Calu3 (cell line): Measurements from ENCODE around the gene WDR88. TPM values are rescaled to one million over a fixed set of nuclear protein-coding genes. Genes with fewer than 3 reads are reported as not detected.

Experiments
- Bru-seq: library from RNA; stranded (reverse); fragments of 400-500 nt; gene quantifications from one replicate; lab custom pipeline; 2021; lab: Mats Ljungman, UMichigan
- BruChase-seq, 2 experiments: library from RNA; stranded (reverse); fragments of 400-500 nt; gene quantifications; one replicate each; lab custom pipeline; 2021; lab: Mats Ljungman, UMichigan
- BruUV-seq: library from RNA; stranded (reverse); fragments of 400-500 nt; replicated peaks from 2 replicates; lab custom pipeline; 2021; lab: Mats Ljungman, UMichigan
- CTCF ChIA-PET: fragments of 300-600 bp; sonication (Branson Sonifier 250); formaldehyde crosslinking; loops from one replicate; lab custom pipeline; 2022; ENCODE audit warnings: antibody characterized with exemption; lab: Charles Lee
- DNase-seq: peaks from one replicate; pipeline ENCODE4 v3.0.0; 2022
- H3K27ac Mint-ChIP-seq: one replicate; pipeline ENCODE4 v1.8.0; 2022; ENCODE audit warnings: mixed read lengths; ENCODE audit not compliant: unreplicated experiment
- H3K27me3 Mint-ChIP-seq: one replicate; pipeline ENCODE4 v1.8.0; 2022; ENCODE audit warnings: mixed read lengths; ENCODE audit not compliant: unreplicated experiment
- H3K36me3 Mint-ChIP-seq: one replicate; pipeline ENCODE4 v1.8.0; 2022; ENCODE audit warnings: mild to moderate bottlenecking, moderate library complexity, mixed read lengths; ENCODE audit not compliant: insufficient read depth, unreplicated experiment
- H3K4me1 Mint-ChIP-seq: one replicate; pipeline ENCODE4 v1.8.0; 2022; ENCODE audit warnings: mild to moderate bottlenecking, low read depth, mixed read lengths; ENCODE audit not compliant: unreplicated experiment
- H3K4me3 Mint-ChIP-seq: one replicate; pipeline ENCODE4 v1.8.0; 2022; ENCODE audit warnings: mild to moderate bottlenecking, low read depth, moderate library complexity, mixed read lengths; ENCODE audit not compliant: unreplicated experiment
- H3K9me3 Mint-ChIP-seq: one replicate; pipeline ENCODE4 v1.8.0; 2022; ENCODE audit warnings: low read depth, mixed read lengths; ENCODE audit not compliant: unreplicated experiment
- intact Hi-C: fragments of 100-400 bp; cut with micrococcal nuclease; formaldehyde crosslinking; loops from one replicate; pipeline ENCODE4 v1.10.0; 2022; ENCODE audit not compliant: unreplicated experiment
- long read RNA-seq: library from polyadenylated mRNA; stranded (forward); transcript quantifications from one replicate; pipeline ENCODE4 v2.0.0, GENCODE V29; 2022
- total RNA-seq: library from RNA; stranded (reverse); gene quantifications from 2 replicates; pipeline ENCODE4 v1.2.3, GENCODE V29; 2022
- TF ChIP-seq, protein P1 (sequence below): fragments of 200-600 bp; IDR thresholded peaks from one replicate; pipeline ENCODE4 v1.8.0; 2022; ENCODE audit warnings: antibody characterized with exemption; ENCODE audit not compliant: unreplicated experiment

The WDR88 gene, protein sequence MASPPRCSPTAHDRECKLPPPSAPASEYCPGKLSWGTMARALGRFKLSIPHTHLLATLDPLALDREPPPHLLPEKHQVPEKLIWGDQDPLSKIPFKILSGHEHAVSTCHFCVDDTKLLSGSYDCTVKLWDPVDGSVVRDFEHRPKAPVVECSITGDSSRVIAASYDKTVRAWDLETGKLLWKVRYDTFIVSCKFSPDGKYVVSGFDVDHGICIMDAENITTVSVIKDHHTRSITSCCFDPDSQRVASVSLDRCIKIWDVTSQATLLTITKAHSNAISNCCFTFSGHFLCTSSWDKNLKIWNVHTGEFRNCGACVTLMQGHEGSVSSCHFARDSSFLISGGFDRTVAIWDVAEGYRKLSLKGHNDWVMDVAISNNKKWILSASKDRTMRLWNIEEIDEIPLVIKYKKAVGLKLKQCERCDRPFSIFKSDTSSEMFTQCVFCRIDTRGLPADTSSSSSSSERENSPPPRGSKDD
- total RNA-seq (1.1 TPM in 1 of 2 replicates, not detected in the other), Bru-seq, nascent RNA (percentile 19 among the genes with signal in this experiment), BruChase-seq, experiment 1, labeled RNA remaining after a 6-hour chase (percentile 18 among the genes with signal in this experiment), BruChase-seq, experiment 2, labeled RNA remaining after a 2-hour chase (percentile 16 among the genes with signal in this experiment)
- long read RNA-seq, partial matches to known transcripts: 0 of 27 reads
- long read RNA-seq, other reads (novel, unspliced or antisense): 27 of 27 reads

DNA sequence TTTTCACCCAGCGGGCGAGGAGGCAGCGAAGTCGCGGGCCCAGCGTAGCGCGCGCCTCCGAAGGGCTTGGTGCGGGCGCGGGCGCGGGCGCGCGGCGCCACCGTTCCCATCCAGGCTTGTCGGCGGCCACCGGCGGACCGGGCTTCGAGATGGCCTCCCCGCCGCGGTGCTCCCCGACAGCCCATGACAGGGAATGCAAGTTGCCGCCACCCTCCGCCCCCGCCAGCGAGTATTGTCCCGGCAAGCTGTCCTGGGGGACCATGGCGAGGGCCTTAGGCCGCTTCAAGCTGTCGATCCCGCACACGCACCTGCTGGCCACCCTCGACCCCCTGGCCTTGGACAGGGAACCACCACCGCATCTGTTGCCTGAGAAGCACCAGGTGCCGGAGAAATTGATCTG, at the start of gene WDR88:
TSS of gene WDR88 (plus strand) at position 94 of the 400 bp plus-strand sequence. CDS start at position 150, 56 bp downstream.
- CTCF ChIA-PET: no interaction called here
- H3K27ac Mint-ChIP-seq: no peak within 1 kb of the TSS
- no peak for DNase-seq
- peaks cover 25% of the 10 kb centered on the region for H3K36me3 Mint-ChIP-seq
- H3K27me3 Mint-ChIP-seq: no peaks in the 10 kb centered on the region
- H3K9me3 Mint-ChIP-seq: no peaks in the 10 kb centered on the region
- H3K4me3 Mint-ChIP-seq: no peak within 1 kb of the TSS
- intact Hi-C loops: no loop called here
- TF ChIP-seq, protein P1, sequence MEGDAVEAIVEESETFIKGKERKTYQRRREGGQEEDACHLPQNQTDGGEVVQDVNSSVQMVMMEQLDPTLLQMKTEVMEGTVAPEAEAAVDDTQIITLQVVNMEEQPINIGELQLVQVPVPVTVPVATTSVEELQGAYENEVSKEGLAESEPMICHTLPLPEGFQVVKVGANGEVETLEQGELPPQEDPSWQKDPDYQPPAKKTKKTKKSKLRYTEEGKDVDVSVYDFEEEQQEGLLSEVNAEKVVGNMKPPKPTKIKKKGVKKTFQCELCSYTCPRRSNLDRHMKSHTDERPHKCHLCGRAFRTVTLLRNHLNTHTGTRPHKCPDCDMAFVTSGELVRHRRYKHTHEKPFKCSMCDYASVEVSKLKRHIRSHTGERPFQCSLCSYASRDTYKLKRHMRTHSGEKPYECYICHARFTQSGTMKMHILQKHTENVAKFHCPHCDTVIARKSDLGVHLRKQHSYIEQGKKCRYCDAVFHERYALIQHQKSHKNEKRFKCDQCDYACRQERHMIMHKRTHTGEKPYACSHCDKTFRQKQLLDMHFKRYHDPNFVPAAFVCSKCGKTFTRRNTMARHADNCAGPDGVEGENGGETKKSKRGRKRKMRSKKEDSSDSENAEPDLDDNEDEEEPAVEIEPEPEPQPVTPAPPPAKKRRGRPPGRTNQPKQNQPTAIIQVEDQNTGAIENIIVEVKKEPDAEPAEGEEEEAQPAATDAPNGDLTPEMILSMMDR: no peak
- no TSS peak for BruUV-seq
- no peaks in the 10 kb centered on the region for H3K4me1 Mint-ChIP-seq

DNA sequence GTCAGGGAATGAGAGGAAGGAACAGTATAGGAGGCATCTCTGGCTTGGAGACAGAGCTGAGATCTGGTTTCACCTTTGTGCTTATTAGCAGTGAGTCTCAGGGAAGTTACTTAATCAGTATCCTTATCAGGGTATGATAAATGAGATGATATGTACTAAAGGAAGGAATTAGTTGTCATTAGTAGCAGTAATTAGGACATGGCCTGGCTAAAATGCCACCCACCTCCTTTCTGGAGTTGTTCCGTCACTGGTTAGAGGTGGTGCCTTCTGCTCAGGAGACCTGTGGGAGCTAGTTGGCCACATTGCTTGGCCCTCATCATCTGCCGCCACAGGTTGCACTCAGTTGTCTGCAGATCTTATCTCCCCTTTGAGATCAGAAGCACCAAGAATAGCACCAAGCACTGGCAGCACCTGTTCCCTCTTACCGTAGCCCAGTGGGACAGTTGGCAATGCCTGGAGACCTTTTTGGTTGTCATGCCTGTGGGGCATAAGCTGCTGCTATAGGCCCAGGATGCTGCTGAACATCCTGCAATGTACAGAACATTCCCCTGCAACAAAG, 46.3 kb upstream of the WDR88 start:
- Mint-ChIP-seq H3K36me3 (peaks cover 31% of the 10 kb centered on the region), H3K27me3 (no peaks in the 10 kb centered on the region), H3K27ac (no peak overlapping the region), H3K4me3 (no peak overlapping the region), H3K9me3 (no peaks in the 10 kb centered on the region), H3K4me1 (peaks cover 32% of the 10 kb centered on the region)
- TF ChIP-seq, protein P1: no peak
- no TSS peak for BruUV-seq
- CTCF ChIA-PET: no interaction called here
- intact Hi-C loops: no loop called here
- DNase-seq: no peak

DNA sequence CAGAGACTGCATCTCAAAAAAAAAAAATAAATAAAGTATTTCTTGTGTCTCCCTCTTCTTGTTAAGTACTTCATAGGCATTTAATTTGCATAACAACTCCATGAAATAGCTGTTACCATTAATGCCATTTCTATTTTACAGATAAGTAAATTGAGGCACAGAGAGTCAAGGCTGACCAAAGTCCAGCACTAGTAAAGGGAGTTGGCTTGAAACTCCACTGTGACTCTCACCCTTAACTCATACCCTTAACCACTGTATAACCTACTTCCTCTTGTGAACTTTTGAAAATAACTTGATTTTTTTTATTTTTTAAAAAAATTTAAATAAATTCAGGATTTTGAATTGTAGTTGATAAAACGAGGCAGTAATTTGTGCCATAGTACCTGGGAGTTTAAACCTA, 45.0 kb upstream of the WDR88 start:
- no TSS peak for BruUV-seq

DNA sequence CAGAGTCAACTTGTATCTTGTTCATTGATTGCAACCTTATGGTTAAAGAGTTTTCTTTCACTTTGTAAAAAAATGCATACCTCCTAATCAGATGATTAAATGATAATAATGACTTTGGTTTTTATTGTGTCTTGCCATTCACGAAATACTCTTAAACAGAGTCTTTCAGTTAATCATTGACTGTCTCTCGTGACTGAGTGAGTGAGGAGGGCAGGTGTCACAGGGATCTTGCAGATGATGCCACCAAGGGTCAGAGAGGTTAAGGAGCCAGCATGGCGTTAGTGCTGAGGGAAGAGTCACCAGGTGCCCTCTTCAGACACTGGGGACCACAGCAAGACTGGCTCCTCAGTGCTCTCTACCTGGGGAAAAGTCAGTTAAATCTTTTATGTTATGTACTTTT, 42.9 kb upstream of the WDR88 start:
- no peak for DNase-seq
- intact Hi-C loops: no loop called here

More for the DNA sequence above, 45.0 kb upstream of the WDR88 start:
- Mint-ChIP-seq H3K27ac (no peak overlapping the region), H3K9me3 (no peaks in the 10 kb centered on the region), H3K4me1 (peaks cover 21% of the 10 kb centered on the region), H3K27me3 (no peaks in the 10 kb centered on the region), H3K4me3 (no peak overlapping the region), H3K36me3 (peaks cover 18% of the 10 kb centered on the region)
- no peak for DNase-seq
- TF ChIP-seq, protein P1: no peak
- CTCF ChIA-PET: no interaction called here
- intact Hi-C loops: no loop called here

More for the DNA sequence above, 42.9 kb upstream of the WDR88 start:
- CTCF ChIA-PET: interaction anchor here (0.6 kb wide), 1 partner anchor 13 kb away, joined by 5 read pairs; no protein-coding TSS in a partner anchor
- Mint-ChIP-seq H3K27me3 (no peaks in the 10 kb centered on the region), H3K4me1 (peaks cover 17% of the 10 kb centered on the region), H3K4me3 (no peak overlapping the region), H3K9me3 (no peaks in the 10 kb centered on the region), H3K27ac (no peak overlapping the region), H3K36me3 (peaks cover 16% of the 10 kb centered on the region)
- no TSS peak for BruUV-seq
- TF ChIP-seq, protein P1: no peak
